GM12801 (cell line): ENCODE results near the gene MYOF.

Source experiments
- TF ChIP-seq, protein P1 (sequence below): IDR thresholded peaks from one replicate; pipeline ENCODE4 v1.5.1; 2011; ENCODE audit warnings: control low read depth; ENCODE audit not compliant: insufficient read length; ENCODE audit errors: extremely low read depth

The MYOF gene

DNA sequence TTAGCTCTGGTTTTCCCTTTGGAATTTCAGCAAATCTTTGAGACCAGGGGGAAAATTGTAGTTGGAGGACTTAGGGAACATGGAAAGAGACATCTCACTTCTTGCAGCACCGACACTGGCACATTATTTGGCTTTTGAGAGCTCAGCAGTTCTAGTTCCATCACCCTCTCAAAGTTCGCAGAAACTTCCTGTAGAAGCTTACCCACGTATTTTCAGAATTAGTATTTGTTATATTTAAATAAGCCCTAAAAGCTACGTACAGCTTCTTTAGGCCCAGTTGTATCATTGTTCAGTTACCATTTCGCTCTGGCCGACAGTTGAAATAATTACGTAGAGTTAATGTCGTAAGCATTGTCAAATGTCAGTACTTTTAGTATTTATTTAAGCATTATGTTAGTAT lies 27.7 kb upstream of the MYOF start:
- TF ChIP-seq, protein P1, sequence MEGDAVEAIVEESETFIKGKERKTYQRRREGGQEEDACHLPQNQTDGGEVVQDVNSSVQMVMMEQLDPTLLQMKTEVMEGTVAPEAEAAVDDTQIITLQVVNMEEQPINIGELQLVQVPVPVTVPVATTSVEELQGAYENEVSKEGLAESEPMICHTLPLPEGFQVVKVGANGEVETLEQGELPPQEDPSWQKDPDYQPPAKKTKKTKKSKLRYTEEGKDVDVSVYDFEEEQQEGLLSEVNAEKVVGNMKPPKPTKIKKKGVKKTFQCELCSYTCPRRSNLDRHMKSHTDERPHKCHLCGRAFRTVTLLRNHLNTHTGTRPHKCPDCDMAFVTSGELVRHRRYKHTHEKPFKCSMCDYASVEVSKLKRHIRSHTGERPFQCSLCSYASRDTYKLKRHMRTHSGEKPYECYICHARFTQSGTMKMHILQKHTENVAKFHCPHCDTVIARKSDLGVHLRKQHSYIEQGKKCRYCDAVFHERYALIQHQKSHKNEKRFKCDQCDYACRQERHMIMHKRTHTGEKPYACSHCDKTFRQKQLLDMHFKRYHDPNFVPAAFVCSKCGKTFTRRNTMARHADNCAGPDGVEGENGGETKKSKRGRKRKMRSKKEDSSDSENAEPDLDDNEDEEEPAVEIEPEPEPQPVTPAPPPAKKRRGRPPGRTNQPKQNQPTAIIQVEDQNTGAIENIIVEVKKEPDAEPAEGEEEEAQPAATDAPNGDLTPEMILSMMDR = no peak

DNA sequence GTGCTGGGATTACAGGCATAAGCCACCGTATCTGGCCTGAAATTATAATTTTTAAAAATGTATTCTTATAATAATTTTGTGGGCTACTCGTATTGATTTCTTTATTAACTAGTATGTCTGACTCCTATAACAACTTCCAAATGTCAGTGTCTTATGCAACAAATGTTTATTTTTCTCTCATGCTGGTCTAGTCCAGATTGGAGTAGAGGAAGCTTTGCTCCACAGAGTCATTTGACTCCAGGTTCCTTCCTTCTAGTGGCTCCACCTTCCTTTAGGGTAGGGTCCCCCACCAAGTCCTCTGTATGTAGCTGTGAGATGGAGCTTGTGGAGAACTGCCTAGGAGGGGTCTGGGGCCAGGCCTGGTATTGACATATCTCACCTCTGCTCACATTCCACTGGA lies 22.9 kb upstream of the MYOF start:
- TF ChIP-seq, protein P1 = no peak

DNA sequence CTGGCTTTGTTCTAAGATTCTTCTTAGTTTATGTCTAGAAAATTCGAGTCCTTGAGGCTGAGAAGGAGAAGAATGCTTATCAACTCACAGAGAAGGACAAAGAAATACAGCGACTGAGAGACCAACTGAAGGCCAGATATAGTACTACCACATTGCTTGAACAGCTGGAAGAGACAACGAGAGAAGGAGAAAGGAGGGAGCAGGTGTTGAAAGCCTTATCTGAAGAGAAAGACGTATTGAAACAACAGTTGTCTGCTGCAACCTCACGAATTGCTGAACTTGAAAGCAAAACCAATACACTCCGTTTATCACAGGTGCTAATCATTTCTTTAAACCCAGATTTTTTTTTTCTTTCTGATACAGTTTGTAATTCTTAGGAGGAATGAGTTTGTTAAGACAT lies 20.9 kb upstream of the MYOF start:
- TF ChIP-seq, protein P1 = no peak

DNA sequence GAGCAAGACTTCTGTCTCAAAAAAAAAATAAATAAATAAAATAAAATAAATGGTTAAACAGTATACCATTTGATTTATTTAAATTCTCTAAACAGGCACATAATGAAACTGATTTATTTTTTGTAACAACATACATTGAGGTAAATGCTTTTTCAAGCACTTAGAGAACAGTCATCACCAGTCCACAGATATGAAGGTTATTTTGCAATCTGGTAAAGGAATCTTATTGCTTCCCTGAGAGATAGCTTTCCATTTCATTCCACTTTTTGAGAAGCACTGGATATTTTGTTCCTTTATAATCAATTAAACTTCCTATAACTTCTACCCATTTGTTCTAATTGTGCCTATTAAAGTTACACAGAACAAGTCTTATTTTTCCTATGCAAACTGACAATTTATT lies 19.5 kb upstream of the MYOF start:
- TF ChIP-seq, protein P1 = no peak

DNA sequence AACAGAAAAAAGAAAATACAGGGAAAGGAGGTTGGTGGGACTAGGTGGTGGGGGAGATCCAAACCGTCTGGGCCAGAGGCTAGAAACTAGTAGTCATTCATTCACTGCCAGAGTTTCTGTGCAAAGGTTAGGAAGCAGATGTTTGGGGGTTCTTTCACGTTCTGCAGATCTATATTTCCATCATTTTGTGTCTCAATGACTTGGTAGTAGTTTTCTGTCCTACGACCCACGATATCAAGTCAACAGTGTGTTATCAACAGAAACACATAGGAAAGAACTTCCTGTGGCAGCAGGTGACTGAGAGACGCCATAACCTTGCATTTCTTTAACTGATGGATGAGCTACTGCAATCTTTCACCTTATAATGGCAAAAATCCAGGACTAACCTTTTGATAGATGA lies 16.0 kb upstream of the MYOF start:
- TF ChIP-seq, protein P1 = no peak

DNA sequence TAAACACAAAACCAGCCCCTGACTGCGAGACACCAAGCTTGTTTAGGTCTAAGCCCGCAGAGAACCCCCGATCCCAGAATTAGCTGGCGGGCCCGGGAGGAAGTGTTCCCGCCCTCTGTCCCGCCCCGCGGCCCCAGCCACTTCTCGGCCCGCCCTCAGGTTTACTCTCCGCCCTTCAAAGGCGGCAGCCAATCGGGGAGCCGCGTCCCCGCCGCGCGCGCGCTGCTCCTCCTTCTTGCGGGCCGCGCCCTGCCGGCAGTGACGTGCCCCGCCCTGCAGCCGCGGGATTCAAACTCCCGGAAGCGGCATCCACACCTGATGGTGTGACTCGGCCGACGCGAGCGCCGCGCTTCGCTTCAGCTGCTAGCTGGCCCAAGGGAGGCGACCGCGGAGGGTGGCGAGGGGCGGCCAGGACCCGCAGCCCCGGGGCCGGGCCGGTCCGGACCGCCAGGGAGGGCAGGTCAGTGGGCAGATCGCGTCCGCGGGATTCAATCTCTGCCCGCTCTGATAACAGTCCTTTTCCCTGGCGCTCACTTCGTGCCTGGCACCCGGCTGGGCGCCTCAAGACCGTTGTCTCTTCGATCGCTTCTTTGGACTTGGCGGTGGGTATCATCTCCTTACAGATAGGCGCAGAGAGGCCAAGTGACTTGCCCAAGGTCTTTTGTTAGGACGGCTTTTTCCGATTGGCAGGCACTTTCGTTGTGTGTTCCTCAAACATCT lies 14.3 kb upstream of the MYOF start, which contains the start of gene CEP55:
Gene CEP55 (plus strand): TSS at position 291 of the 720 bp plus-strand sequence. CDS start 3,440 bp downstream, outside the sequence.
- TF ChIP-seq, protein P1 = no peak

DNA sequence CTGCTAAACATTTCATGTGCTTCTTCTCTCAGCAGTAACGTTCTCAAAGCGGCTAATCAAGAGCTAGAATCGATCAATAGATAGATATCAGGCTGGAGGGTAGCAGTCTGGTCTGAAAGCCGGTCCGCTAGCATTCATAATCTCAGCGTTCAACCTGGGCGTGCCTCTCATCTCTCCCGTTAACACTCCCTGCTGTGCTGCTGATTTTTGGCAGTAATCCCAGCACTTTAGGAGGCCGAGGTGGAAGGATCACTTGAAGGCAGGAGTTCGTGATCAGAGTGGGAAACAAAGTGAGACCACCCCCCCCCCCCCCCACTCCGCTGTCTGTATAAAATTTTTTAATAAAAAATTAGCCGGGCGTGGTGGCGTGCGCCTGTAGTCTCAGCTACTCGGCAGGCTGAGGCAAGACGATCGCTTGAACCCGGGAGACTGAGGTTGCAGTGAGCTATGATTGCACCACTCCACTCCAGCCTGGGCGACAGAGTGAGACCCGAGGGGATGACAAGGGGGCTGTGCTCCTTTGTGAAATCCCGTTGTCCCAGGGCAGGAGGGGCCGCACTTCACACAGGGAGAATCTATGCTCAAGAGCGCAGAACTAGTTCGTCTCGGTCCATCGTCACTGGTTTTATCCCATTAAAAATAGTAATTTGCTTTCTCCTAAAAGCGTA lies 13.7 kb upstream of the MYOF start:
- TF ChIP-seq, protein P1 = no peak
